C4-2B (cell line): Measurements from ENCODE around the gene NT5DC3.

Experiments used
- CTCF ChIP-seq: fragments of 450-650 bp; conservative IDR thresholded peaks from 2 replicates; pipeline ENCODE4 v1.5.1; 2017; ENCODE audit warnings: mild to moderate bottlenecking
- ZFX ChIP-seq: fragments of 450-650 bp; IDR thresholded peaks from 2 replicates; pipeline ENCODE4 v1.6.1; 2017

- TF ChIP-seq ZFX (no peak), CTCF (no peak)
Measured at GRCh38 chr12:103734863-103735262, 106.2 kb downstream of the NT5DC3 start.
